Right ventricle myocardium inferior (tissue), 1 donor: ENCODE results near the gene F2R. TPM values are rescaled to one million over a fixed set of nuclear protein-coding genes. Genes with fewer than 3 reads are reported as not detected.
"Not testable (repeated sequence)": the region's sequence is repeated elsewhere in the genome, so short reads cannot be mapped to it uniquely, and the experiment has no call there.

Experiments
- ATAC-seq: fragments of 200-7000 bp; cut with Tn5 transposase; one replicate; pipeline ENCODE4 v1.9.1; 2020; ENCODE audit warnings: mild to moderate bottlenecking, moderate library complexity
- DNase-seq: peaks from one replicate; pipeline ENCODE4 v3.0.0; 2021; ENCODE audit errors: missing footprints
- intact Hi-C: fragments of 100-400 bp; cut with DNase I; formaldehyde crosslinking; loops from one replicate; pipeline ENCODE4 v1.11.0; 2022
- total RNA-seq: library from RNA; stranded (reverse); fragmentation: NEBNext Ultra II Directional; extraction: Animal tissue kit (Norgen Biotek cat#: 25700); gene quantifications from one replicate; pipeline ENCODE4 v1.2.1, GENCODE V29; 2021
- donor health status: DM: no; HTN: yes; CAD: no; lungs with severe emphysema.

The F2R gene
- total RNA-seq, 1 donor from 2014 or later: 5.7 TPM

GRCh38 chr5:76776391-76776790 lies 60.5 kb downstream of the F2R start:
- intact Hi-C loops: no loop called here
- DNase-seq: no peak
- no peak for ATAC-seq

- DNase-seq, intact Hi-C loops, ATAC-seq: not testable (repeated sequence)
These were observed 64.7 kb downstream of the F2R start for GRCh38 chr5:76780616-76781015.

GRCh38 chr5:76781775-76782174 lies 65.8 kb downstream of the F2R start:
- DNase-seq (no peak), ATAC-seq (no peak)
- intact Hi-C loops: no loop called here

- DNase-seq (no peak), ATAC-seq (no peak)
- intact Hi-C loops: no loop called here
These were observed 66.5 kb downstream of the F2R start for GRCh38 chr5:76782444-76782843.

Other genes starting within 250 kb of the F2R start
- 0.14 TPM for gene F2RL2, start 92.7 kb upstream of the F2R start, total RNA-seq
- 0.73 TPM for gene F2RL1, start 102.9 kb downstream of the F2R start, total RNA-seq
- not detected for gene S100Z, start 133.9 kb downstream of the F2R start, total RNA-seq
- gene CRHBP, start 236.9 kb downstream of the F2R start, total RNA-seq: 1.3 TPM